HG02678 (cell line): ENCODE results near the gene CDC45.

Experiments used
- ATAC-seq: cut with Tn5 transposase; IDR thresholded peaks from one replicate; pipeline ENCODE4 v1.9.1; 2021; ENCODE audit warnings: mild to moderate bottlenecking, moderate library complexity; ENCODE audit not compliant: unreplicated experiment

Gene CDC45

GRCh38 chr22:19510919-19511341 lies 31.2 kb downstream of the CDC45 start:
- ATAC-seq, result no peak

DNA sequence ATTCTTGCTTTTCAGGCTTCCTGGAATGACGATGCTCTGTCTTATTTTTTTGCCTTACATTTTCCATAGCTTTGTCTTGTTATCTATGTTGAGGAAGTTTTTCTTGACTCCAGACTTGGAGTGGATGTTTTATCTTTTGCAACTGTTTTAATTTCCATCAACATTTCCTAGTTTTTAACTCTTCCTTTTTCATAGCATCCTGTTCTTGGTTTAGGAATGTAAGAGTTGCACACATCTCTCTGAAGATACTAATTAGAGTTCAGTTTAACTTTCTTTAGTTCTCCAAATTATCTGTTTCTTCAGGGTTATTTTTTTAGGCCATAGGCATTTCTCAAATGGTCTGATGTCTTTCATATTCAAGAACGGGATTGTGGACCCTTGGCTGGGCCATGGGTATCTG lies 34.1 kb downstream of the CDC45 start:
- no peak for ATAC-seq

DNA sequence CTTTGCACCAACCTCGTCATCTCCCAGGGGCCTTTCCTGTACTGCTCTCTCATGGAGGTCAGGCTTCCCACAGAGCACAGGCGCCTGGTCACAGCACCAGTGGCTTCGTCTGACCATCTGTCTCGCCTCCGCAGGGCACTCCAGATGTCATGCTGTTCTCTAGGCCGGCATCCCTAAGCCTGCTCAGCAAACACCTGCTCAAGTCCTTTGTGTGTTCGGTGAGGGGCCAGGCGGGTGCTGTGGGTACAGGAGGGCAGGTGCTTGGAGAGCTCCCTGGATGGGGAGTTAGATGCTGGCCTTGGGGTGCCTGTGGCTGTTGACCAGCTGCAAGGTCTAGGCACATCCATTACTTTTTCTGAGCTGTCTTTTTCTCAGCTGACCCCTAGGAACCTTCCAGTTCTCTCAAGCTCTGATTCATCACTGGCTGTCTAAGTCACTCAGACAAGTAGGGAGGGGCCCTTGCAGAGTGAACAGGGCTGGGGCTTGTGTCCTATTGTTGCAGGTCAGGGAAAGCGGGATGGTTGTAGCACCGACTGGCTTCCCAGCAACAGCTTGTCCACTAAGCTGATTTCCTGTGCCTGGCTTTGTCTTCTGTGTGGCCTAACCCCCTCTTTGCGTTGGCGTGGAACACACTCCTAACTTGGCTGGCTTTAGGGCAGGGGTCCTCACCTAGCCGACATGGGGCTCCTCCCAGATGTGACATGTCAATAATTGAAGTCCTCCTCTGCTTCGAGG lies 35.3 kb downstream of the CDC45 start:
- no peak for ATAC-seq

GRCh38 chr22:19515654-19516377 lies 36.1 kb downstream of the CDC45 start:
- ATAC-seq, result no peak

DNA sequence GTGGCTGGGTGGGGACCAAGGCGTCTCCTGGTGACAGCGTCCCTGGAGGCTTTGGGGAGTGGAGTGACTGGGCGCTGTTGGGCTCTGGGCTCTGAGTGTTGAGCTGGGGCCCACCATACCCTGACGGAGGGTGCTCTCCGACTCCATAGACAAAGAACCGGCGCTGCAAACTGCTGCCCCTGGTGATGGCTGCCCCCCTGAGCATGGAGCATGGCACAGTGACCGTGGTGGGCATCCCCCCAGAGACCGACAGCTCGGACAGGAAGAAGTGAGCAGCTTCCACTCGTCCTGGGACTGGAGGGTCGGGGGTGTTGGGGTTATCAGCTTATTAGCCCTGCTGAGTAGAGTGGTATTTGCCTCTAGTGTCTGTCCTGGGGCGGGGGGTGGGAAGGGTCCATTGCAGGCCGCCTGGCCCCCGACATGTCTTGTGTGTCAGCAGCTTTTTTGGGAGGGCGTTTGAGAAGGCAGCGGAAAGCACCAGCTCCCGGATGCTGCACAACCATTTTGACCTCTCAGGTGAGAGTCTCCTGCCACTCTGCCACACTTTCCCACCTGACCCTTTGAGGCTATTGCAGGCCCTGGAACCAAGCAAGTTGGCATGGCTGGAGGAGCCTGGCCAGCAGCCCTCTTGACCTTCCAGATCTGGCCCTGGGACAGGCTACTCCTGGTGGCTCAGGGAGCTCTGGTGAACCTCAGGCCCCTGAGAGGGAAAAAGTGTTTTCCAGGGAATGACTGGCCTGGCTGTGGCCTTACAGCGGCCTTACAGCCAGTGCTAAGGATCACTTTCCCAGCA lies 36.9 kb downstream of the CDC45 start:
- no peak for ATAC-seq

DNA sequence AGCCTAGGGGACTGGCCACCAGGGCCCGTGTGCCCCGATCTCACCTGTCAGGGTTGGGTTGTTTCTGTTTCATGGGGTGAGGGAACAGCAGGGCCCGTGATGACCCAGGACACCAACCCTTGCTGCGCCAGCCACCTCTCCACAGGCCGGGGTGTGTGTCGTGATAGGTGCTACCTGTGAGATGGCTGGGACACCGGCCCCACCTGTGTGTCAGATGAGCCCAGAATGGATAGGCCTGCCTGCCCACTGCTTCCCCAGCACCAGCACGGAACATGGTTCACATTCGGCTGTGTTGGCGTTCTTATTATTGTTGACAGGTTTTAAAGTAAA lies 37.4 kb downstream of the CDC45 start:
- ATAC-seq, result no peak

GRCh38 chr22:19517919-19518611 lies 38.3 kb downstream of the CDC45 start:
- no peak for ATAC-seq

DNA sequence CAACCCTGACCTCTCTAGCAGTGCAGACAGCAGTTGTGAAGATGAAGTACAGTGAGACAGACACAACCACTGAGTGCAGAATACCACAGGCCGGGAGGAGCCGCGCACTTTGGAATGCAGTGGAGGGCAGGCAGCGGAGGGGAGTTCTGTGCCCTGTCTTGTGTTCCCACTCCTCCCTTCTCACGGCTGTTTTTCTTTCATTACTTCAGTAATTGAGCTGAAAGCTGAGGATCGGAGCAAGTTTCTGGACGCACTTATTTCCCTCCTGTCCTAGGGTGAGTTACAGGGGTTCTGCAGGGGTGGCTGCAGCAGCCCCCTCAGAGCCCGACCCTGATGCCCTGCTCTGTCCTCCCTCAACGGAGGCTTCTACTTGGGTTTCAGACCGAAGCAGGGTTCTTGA lies 38.9 kb downstream of the CDC45 start:
- ATAC-seq, result no peak

DNA sequence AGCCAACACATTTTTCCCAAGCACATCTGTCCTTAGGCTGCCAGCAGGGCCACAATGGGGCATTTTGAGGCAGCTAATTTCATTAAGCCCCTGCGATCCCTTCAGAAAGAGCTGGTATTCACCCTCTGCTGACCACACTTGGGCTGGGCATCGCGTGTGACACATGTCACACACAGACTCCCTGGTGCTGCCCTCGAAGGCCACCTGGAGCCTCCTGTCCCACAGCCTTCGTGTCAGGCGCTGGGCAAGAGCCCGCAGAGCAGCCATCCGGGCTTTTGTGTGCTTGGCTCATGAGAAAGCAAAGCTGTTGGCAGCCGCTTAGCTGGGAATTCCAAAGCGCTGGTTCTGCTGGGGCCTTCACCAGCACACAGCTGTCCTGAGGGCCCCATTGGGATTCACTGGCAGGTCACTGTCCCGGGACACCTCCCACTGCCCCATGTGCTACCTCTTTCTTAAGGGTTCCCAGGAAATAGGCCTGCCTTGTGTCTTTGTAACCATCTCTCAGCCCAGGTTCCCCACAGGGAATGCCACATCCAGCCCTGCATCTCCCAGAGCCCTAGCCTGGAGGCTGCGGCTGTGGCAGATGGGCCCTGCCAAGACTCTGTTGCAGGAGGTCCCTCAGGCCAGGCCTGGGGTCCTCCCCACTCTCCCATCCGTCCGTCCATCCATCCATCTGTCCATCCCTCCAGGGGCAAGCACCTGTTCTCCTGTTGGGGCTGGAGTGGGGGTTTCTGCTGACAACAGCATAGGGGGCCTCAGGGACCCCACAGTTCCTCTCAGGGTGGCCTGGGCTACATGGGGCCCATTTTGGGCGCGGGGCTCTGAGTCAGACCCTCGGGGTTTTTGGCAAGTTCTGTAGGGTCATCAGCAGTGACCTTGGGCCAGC lies 39.6 kb downstream of the CDC45 start:
- ATAC-seq, result no peak

GRCh38 chr22:19520007-19520406 lies 40.3 kb downstream of the CDC45 start:
- ATAC-seq, result no peak

DNA sequence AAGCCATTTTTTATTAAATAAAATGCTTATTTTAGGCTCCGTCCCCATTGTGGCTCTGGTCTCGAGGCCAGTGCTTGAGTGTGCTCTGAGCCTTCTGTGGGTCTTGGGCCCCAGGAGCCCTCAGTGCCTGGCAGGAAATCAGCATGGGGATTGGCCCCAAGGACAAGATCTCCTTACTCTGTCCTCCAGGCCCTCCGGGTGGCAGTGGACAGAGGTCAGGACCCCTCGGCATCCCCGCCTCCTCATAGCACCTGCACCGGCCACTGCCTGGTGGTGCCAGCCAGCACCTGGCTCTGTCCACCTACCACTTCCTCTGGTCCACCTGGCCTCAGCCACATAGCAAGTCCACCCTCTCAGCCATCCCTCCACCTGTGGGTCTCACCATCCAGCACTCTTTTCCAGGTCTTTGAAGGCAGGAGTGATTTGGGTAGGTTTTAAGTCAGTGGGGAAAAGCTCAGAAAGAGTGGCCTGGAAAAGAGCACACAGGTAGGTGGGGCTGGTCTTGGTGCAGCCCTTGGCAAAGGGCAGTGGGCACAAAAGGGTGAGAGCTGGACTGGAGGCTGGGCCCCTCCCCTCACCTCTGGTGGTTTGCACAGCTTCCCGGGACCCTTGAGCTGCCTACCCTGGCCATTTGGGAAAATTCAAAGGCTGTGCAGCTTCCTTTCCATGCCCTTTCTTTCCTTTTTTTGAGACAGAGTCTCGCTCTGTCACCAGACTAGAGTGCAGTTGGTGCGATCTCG lies 41.0 kb downstream of the CDC45 start:
- ATAC-seq, result no peak

DNA sequence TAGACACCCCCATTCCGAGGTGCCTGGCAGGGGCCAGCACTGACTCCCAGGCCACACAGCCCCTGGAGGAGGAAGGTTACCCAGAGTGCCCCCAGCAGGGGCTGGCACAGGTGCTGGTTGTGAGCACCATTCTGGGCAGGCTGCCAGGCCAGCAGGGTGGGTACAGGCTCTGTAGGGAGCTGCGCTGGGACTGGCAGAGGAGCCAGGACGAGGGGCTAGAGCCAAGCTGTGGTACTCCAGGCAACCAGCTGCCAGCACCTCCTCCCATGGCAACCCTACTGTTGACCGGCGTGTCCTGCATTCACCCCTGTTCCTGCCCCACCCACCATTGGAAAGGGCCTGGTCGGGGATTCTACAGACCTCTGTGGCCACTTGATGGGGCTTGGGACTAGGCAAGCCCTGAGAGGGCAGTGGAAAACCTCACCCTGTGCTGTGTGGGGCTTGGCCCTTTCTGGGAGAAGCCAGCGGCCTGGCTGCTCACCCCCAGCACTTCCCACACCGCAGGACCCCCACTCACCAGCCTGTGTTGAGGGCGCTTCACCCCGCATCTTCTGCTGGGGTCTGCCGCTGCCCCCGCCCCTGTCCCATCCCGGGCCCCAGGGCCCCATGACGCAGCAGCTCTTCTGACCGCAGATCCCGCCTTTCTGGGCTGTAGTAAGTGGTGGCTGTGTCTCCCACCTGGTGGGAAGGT lies 42.6 kb downstream of the CDC45 start:
- no peak for ATAC-seq

- ATAC-seq, result no peak
These were observed 43.1 kb downstream of the CDC45 start for GRCh38 chr22:19522881-19523239.

GRCh38 chr22:19523240-19524169 lies 43.8 kb downstream of the CDC45 start:
- no peak for ATAC-seq

GRCh38 chr22:19524170-19525115 lies 44.7 kb downstream of the CDC45 start, which contains the start of gene CLDN5:
TSS of gene CLDN5 (minus strand) at chr22:19524410. CDS start at chr22:19524255, 155 bp downstream.
- no peak for ATAC-seq

GRCh38 chr22:19525116-19525660 lies 45.5 kb downstream of the CDC45 start:
- ATAC-seq, result no peak
